ENCODE data around the gene HOOK2. TPM values are rescaled to one million over a fixed set of nuclear protein-coding genes. Genes with fewer than 3 reads are reported as not detected.

Gene HOOK2
- total and polyA plus RNA-seq, 2 of the 4 experiments (the other 2 are of a cell fraction), result 7.5 to 21.6 TPM

DNA sequence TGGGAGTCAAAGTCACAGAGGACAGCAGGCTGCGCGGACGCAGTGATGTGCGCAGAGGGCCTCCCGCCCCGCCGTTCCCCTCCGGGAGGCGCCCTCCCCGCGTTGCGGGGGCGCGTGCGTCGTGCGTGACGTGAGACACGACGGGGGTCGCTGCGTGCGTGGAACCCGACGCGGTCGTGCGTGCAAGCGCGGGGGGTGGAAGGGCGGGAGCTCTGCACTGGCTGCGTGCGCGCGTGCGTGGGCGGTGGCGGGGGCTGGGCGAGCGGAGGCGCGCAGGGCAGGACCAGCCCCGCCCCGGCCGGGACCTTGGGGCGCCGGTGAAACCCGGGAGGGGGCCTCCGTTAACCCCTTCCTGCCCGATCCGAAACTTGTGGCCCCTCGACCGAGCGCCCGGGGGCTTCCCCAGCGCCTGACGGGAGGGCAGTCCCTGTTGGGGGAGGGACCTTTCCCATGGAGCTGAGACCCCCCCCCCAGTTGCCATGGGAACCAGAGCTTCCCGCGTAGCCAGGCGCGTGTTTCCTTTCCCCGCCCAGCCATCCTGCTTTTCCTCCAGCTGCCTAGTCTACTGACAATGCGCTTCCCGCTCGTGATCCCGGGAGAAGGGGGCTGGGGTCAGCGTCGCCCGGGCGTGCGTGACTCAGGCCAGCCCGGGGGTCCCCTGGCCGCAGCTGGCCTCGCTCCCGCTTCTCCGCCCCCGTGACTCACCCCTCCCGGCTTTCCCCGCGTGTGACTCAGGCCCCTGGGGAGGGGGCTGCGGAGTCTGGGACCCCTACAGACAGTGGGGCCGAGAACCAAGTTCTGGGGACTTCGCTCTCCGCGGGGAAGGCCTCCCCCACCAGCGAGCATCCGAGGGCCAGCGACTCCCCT is 7.3 kb upstream of the HOOK2 start:
- H3K23ac ChIP-seq (ENCODE audit: low read depth, low read length), result peak overlapping the region; percentile 92
- DNase-seq (peak; percentile 85), ATAC-seq (ENCODE audit: low read depth) (peak; percentile 62)
- peaks cover 0 to 39% of the 10 kb centered on the region in 2 experiments; a peak in 3 of 4 replicates for H3K79me1 ChIP-seq (ENCODE audit: low read depth in 1 of 2, low read length in 2 of 2)
- peak overlapping the region; percentile 100 for H3K4ac ChIP-seq (ENCODE audit: low read depth, low read length)
- no peaks in the 10 kb centered on the region for H3K36me3 ChIP-seq (ENCODE audit: control insufficient read depth, insufficient read depth, low read length)
- H4K91ac ChIP-seq (ENCODE audit: insufficient read depth, low read depth, low read length), result peak overlapping the region; percentile 97
- peaks cover 49% of the 10 kb centered on the region for H3K4me1 ChIP-seq (ENCODE audit: control insufficient read depth, insufficient read depth, low read length)
- H3K9ac ChIP-seq (ENCODE audit: low read depth, low read length), result peak overlapping the region; percentile 79
- H2AK5ac ChIP-seq (ENCODE audit: low read depth, low read length), result peak overlapping the region; percentile 99
- H2BK15ac ChIP-seq (ENCODE audit: low read depth, low read length), result peak overlapping the region; percentile 94; the same call in 2 of the 3 replicates
- H3K14ac ChIP-seq (replicated peaks; ENCODE audit: low read depth, low read length), result peak overlapping the region; percentile 99
- H4K5ac ChIP-seq (ENCODE audit: low read depth, low read length), result peak overlapping the region; percentile 96
- H3K18ac ChIP-seq (ENCODE audit: low read depth, low read length), result peak overlapping the region; percentile 99
- H2AFZ ChIP-seq (replicated peaks; ENCODE audit: low read length, poor library complexity), result peak overlapping the region; percentile 97
- H3K4me2 ChIP-seq (ENCODE audit: low read depth, low read length), result peak overlapping the region; percentile 96
- no peaks in the 10 kb centered on the region for H3K27me3 ChIP-seq (ENCODE audit: control insufficient read depth, insufficient read depth, low read length)
- intact Hi-C loops (cut with micrococcal nuclease) (no loop called here), in situ Hi-C loops (cut with MboI; ENCODE audit: low sequenced_read_pairs) (loop anchor here (25.0 kb wide), 1 partner anchor 1055 kb away; no protein-coding TSS in a partner anchor), dilution Hi-C loops (cut with HindIII; ENCODE audit: low sequenced_read_pairs, unreplicated experiment) (no loop called here)
- POLR2A ChIA-PET (ENCODE audit: unreplicated experiment), result interaction anchor here (0.6 to 1.6 kb wide), 2 partner anchors 9 to 82 kb away, joined by 3 to 11 read pairs; partner anchors contain the start of gene JUNB
- peak overlapping the region; percentile 90 for H2BK120ac ChIP-seq (ENCODE audit: low read depth, low read length)
- H3K4me3 ChIP-seq (ENCODE audit: insufficient read depth, low read depth, low read length), result peak overlapping the region; percentile 50
- peak overlapping the region; percentile 82 for H3K56ac ChIP-seq (ENCODE audit: extremely low read depth, insufficient read depth, low read length)
- peak overlapping the region; percentile 92 to 98 for H4K8ac ChIP-seq (ENCODE audit: low read depth in 2 of 2, low read length in 2 of 2)
- peak overlapping the region; percentile 89 for H3K27ac ChIP-seq (ENCODE audit: insufficient read depth, low read length)
- peak overlapping the region; percentile 98 for H2AK9ac ChIP-seq (replicated peaks; ENCODE audit: low read depth, low read length, poor library complexity)
- H3K9me3 ChIP-seq (ENCODE audit: control insufficient read depth, insufficient read depth, low read length), result no peaks in the 10 kb centered on the region
- 0% methylated on average over 11 of the region's 88 CpGs; no CpG with 5 or more reads in 1 of the 2 experiments for WGBS, 2 experiments (ENCODE audit: extremely low coverage in 2 of 2, insufficient read length in 1 of 2)
- peaks cover 3% of the 10 kb centered on the region; the same call in 1 of the 2 replicates for H4K20me1 ChIP-seq (ENCODE audit: insufficient read depth, low read length)
- peaks cover 36% of the 10 kb centered on the region for H3K9me1 ChIP-seq (ENCODE audit: insufficient read depth, low read length)
- peak overlapping the region; percentile 95 for H2BK5ac ChIP-seq (ENCODE audit: low read depth, low read length, poor library complexity, severe bottlenecking)
- H2BK20ac ChIP-seq (ENCODE audit: low read depth, low read length), result peak overlapping the region; percentile 91
- CTCF ChIA-PET, result interaction anchor here (1.0 to 1.4 kb wide), 3 partner anchors 13 to 65 kb away, joined by 3 to 5 read pairs (median 3); no protein-coding TSS in a partner anchor
- BruUV-seq (replicated peaks), result no TSS peak
- 0 out of 2 replicates have a peak, but pooled peaks have one; percentile 12 for TF ChIP-seq NFE2L2 (IDR thresholded peaks at IDR 0.05; ENCODE audit: low read depth, low read length)
- TF ChIP-seq POLR2A (IDR thresholded peaks at IDR 0.05; ENCODE audit: low read depth, low read length), result peak; percentile 24; the same call in 1 of the 2 replicates
- TF ChIP-seq SMC3 (IDR thresholded peaks at IDR 0.05; ENCODE audit: low read depth, low read length), result no peak
- TF ChIP-seq RAD21 (IDR thresholded peaks at IDR 0.05; ENCODE audit: low read length), result no peak
- TF ChIP-seq RCOR1 (IDR thresholded peaks at IDR 0.05; ENCODE audit: insufficient replicate concordance, low read length), result no peak
- TF ChIP-seq RFX5 (IDR thresholded peaks at IDR 0.05; ENCODE audit: low read depth, low read length), result no peak
- no peak for TF ChIP-seq CEBPB (IDR thresholded peaks at IDR 0.05; ENCODE audit: low read depth, low read length)
- peak; percentile 83 for TF ChIP-seq BHLHE40 (IDR thresholded peaks at IDR 0.05; ENCODE audit: low read depth, low read length)
- TF ChIP-seq CHD1 (IDR thresholded peaks at IDR 0.05; ENCODE audit: low read depth, low read length), result 0 out of 2 replicates have a peak, but pooled peaks have one; percentile 12
- TF ChIP-seq, protein P1, sequence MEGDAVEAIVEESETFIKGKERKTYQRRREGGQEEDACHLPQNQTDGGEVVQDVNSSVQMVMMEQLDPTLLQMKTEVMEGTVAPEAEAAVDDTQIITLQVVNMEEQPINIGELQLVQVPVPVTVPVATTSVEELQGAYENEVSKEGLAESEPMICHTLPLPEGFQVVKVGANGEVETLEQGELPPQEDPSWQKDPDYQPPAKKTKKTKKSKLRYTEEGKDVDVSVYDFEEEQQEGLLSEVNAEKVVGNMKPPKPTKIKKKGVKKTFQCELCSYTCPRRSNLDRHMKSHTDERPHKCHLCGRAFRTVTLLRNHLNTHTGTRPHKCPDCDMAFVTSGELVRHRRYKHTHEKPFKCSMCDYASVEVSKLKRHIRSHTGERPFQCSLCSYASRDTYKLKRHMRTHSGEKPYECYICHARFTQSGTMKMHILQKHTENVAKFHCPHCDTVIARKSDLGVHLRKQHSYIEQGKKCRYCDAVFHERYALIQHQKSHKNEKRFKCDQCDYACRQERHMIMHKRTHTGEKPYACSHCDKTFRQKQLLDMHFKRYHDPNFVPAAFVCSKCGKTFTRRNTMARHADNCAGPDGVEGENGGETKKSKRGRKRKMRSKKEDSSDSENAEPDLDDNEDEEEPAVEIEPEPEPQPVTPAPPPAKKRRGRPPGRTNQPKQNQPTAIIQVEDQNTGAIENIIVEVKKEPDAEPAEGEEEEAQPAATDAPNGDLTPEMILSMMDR (conservative IDR thresholded peaks at IDR 0.05; ENCODE audit: low read depth, low read length), result 0 out of 2 replicates have a peak, but pooled peaks have one; percentile 12
- TF ChIP-seq, protein P2, sequence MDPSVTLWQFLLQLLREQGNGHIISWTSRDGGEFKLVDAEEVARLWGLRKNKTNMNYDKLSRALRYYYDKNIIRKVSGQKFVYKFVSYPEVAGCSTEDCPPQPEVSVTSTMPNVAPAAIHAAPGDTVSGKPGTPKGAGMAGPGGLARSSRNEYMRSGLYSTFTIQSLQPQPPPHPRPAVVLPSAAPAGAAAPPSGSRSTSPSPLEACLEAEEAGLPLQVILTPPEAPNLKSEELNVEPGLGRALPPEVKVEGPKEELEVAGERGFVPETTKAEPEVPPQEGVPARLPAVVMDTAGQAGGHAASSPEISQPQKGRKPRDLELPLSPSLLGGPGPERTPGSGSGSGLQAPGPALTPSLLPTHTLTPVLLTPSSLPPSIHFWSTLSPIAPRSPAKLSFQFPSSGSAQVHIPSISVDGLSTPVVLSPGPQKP (IDR thresholded peaks at IDR 0.05; ENCODE audit: borderline replicate concordance, low read depth, low read length), result no peak
- TF ChIP-seq, protein P3, sequence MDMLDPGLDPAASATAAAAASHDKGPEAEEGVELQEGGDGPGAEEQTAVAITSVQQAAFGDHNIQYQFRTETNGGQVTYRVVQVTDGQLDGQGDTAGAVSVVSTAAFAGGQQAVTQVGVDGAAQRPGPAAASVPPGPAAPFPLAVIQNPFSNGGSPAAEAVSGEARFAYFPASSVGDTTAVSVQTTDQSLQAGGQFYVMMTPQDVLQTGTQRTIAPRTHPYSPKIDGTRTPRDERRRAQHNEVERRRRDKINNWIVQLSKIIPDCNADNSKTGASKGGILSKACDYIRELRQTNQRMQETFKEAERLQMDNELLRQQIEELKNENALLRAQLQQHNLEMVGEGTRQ (IDR thresholded peaks at IDR 0.05; ENCODE audit: low read depth, low read length), result peak; percentile 59
